Jurkat, Clone E6-1 (cell line): ENCODE data around the gene ZNF711. TPM values are rescaled to one million over a fixed set of nuclear protein-coding genes. Genes with fewer than 3 reads are reported as not detected.
"Not testable (repeated sequence)": the region's sequence is repeated elsewhere in the genome, so short reads cannot be mapped to it uniquely, and the experiment has no call there.

Experiments
- DNase-seq: peaks from one replicate; pipeline ENCODE4 v3.0.0-alpha.2; 2011; ENCODE audit warnings: low read depth, low spot score
- H3K4me3 ChIP-seq: 2 replicates; pipeline ENCODE4 v1.5.1; 2011; ENCODE audit warnings: mild to moderate bottlenecking, low read length, control low read depth, moderate library complexity
- polyA plus RNA-seq: library from polyadenylated mRNA; unstranded; fragments of >200 nt; gene quantifications from one replicate; pipeline ENCODE4 v1.2.1, GENCODE V29; 2012; ENCODE audit warnings: missing spikeins; ENCODE audit not compliant: insufficient read length, insufficient read depth

Gene ZNF711
- 13.0 TPM for polyA plus RNA-seq

GRCh38 chrX:85243761-85244449 lies at the start of gene ZNF711, which contains the start of gene SATL1:
ZNF711 (plus strand) TSS chrX:85243991; CDS start chrX:85247573, 3,582 bp downstream.
SATL1 (minus strand) TSS chrX:85243779; CDS start chrX:85108968, 134,811 bp downstream.
- H3K4me3 ChIP-seq, result peak within 1 kb of the TSS; percentile 79
- DNase-seq, result peak; percentile 65

- DNase-seq, result no peak
- H3K4me3 ChIP-seq, result no peak overlapping the region
Measured at GRCh38 chrX:85196319-85196718, 47.5 kb upstream of the ZNF711 start.

- no peak for DNase-seq
- no peak overlapping the region for H3K4me3 ChIP-seq
Measured at GRCh38 chrX:85203461-85203970, 40.3 kb upstream of the ZNF711 start.

GRCh38 chrX:85213792-85214530 lies 29.8 kb upstream of the ZNF711 start:
- DNase-seq, result no peak
- H3K4me3 ChIP-seq, result no peak overlapping the region

- no peak overlapping the region for H3K4me3 ChIP-seq
- no peak for DNase-seq
Measured at GRCh38 chrX:85215946-85216345, 27.8 kb upstream of the ZNF711 start.

- DNase-seq, result no peak
- H3K4me3 ChIP-seq, result no peak overlapping the region
Measured at GRCh38 chrX:85221361-85221760, 22.4 kb upstream of the ZNF711 start.

- no peak for DNase-seq
Measured at GRCh38 chrX:85223359-85223758, 20.4 kb upstream of the ZNF711 start.

GRCh38 chrX:85243155-85243554 lies 636 bp upstream of the ZNF711 start:
- DNase-seq, result no peak
- peak overlapping the region; percentile 79 for H3K4me3 ChIP-seq

More at GRCh38 chrX:85223359-85223758, 20.4 kb upstream of the ZNF711 start:
- no peak overlapping the region for H3K4me3 ChIP-seq

GRCh38 chrX:85244450-85245211 lies 840 bp downstream of the ZNF711 start:
- peak overlapping the region; percentile 79 for H3K4me3 ChIP-seq
- DNase-seq, result peak; percentile 18

GRCh38 chrX:85285286-85285685 lies 41.5 kb downstream of the ZNF711 start:
- H3K4me3 ChIP-seq, DNase-seq: not testable (repeated sequence)

GRCh38 chrX:85288992-85289723 lies 45.4 kb downstream of the ZNF711 start:
- no peak for DNase-seq

GRCh38 chrX:85303544-85303943 lies 59.8 kb downstream of the ZNF711 start:
- no peak for DNase-seq
- H3K4me3 ChIP-seq, result no peak overlapping the region

More at GRCh38 chrX:85288992-85289723, 45.4 kb downstream of the ZNF711 start:
- H3K4me3 ChIP-seq, result no peak overlapping the region

- no peak overlapping the region for H3K4me3 ChIP-seq
- DNase-seq, result no peak
Measured at GRCh38 chrX:85309717-85310116, 65.9 kb downstream of the ZNF711 start.

- H3K4me3 ChIP-seq, DNase-seq: not testable (repeated sequence)
Measured at GRCh38 chrX:85311348-85311747, 67.6 kb downstream of the ZNF711 start.
